IPS DF 19.7 (cell line): ENCODE results near the gene ACHE.

Source experiments
- DNase-seq: peaks from one replicate; pipeline ENCODE4 v3.0.0-alpha.2; 2013; ENCODE audit warnings: low read depth, low spot score

ACHE gene

GRCh38 chr7:100884736-100885439 lies 10.8 kb downstream of the ACHE start:
- no peak for DNase-seq

GRCh38 chr7:100882785-100883526 lies 12.7 kb downstream of the ACHE start:
- DNase-seq = no peak

- DNase-seq = no peak
These were observed 13.5 kb downstream of the ACHE start for GRCh38 chr7:100882201-100882600.

GRCh38 chr7:100881136-100881535 lies 14.6 kb downstream of the ACHE start:
- no peak for DNase-seq

GRCh38 chr7:100880645-100881044 lies 15.0 kb downstream of the ACHE start:
- no peak for DNase-seq

- DNase-seq = no peak
These were observed 15.9 kb downstream of the ACHE start for GRCh38 chr7:100879685-100880261.

GRCh38 chr7:100878685-100879084 lies 17.0 kb downstream of the ACHE start:
- DNase-seq = no peak

- no peak for DNase-seq
These were observed 17.7 kb downstream of the ACHE start for GRCh38 chr7:100878013-100878412.

GRCh38 chr7:100875356-100875751 lies 20.3 kb downstream of the ACHE start:
- no peak for DNase-seq

- peak; percentile 86 for DNase-seq
These were observed 20.9 kb downstream of the ACHE start, which contains the start of gene SRRT for GRCh38 chr7:100874577-100875355. Gene SRRT, plus strand, starts transcription at chr7:100875103. Its CDS starts 488 bp downstream, at chr7:100875591.

GRCh38 chr7:100874300-100874576 lies 21.4 kb downstream of the ACHE start:
- no peak for DNase-seq

- DNase-seq = no peak
These were observed 21.9 kb downstream of the ACHE start for GRCh38 chr7:100873599-100874299.

- no peak for DNase-seq
These were observed 27.8 kb downstream of the ACHE start for GRCh38 chr7:100867776-100868485.

- DNase-seq = no peak
These were observed 28.5 kb downstream of the ACHE start, which contains the start of gene TRIP6 for GRCh38 chr7:100867040-100867775. Gene TRIP6, plus strand, starts transcription at chr7:100867387. Its CDS starts 111 bp downstream, at chr7:100867498.

- no peak for DNase-seq
These were observed 29.0 kb downstream of the ACHE start for GRCh38 chr7:100866729-100867039.

GRCh38 chr7:100865938-100866728 lies 29.6 kb downstream of the ACHE start:
- no peak for DNase-seq

GRCh38 chr7:100865372-100865911 lies 30.2 kb downstream of the ACHE start:
- DNase-seq = no peak

GRCh38 chr7:100864263-100864845 lies 31.3 kb downstream of the ACHE start:
- no peak for DNase-seq
